ENCODE measurements around the gene USP28. TPM values are rescaled to one million over a fixed set of nuclear protein-coding genes. Genes with fewer than 3 reads are reported as not detected.

The USP28 gene
- total RNA-seq, 1 experiment from 2014 or later: 23.7 TPM

- Histone ChIP-seq H3K27me3 (replicated peaks; ENCODE audit: insufficient read depth, low read depth, low read length, poor library complexity) (no peaks in the 10 kb centered on the region), H3K4me3 (ENCODE audit: low read depth, low read length, poor library complexity, severe bottlenecking) (no peak overlapping the region), H3K9me3 (ENCODE audit: low read depth, low read length, poor library complexity, severe bottlenecking) (no peaks in the 10 kb centered on the region), H3K27ac (ENCODE audit: low read depth, low read length, poor library complexity, severe bottlenecking) (no peak overlapping the region), H3K36me3 (ENCODE audit: insufficient read depth, low read length, poor library complexity, severe bottlenecking) (peaks cover 42% of the 10 kb centered on the region), H3K4me1 (ENCODE audit: insufficient read depth, low read length, poor library complexity, severe bottlenecking) (no peaks in the 10 kb centered on the region)
- TF ChIP-seq, protein P1, sequence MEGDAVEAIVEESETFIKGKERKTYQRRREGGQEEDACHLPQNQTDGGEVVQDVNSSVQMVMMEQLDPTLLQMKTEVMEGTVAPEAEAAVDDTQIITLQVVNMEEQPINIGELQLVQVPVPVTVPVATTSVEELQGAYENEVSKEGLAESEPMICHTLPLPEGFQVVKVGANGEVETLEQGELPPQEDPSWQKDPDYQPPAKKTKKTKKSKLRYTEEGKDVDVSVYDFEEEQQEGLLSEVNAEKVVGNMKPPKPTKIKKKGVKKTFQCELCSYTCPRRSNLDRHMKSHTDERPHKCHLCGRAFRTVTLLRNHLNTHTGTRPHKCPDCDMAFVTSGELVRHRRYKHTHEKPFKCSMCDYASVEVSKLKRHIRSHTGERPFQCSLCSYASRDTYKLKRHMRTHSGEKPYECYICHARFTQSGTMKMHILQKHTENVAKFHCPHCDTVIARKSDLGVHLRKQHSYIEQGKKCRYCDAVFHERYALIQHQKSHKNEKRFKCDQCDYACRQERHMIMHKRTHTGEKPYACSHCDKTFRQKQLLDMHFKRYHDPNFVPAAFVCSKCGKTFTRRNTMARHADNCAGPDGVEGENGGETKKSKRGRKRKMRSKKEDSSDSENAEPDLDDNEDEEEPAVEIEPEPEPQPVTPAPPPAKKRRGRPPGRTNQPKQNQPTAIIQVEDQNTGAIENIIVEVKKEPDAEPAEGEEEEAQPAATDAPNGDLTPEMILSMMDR (conservative IDR thresholded peaks at IDR 0.05; ENCODE audit: low read depth, low read length): no peak
- no peak for TF ChIP-seq EZH2 (IDR thresholded peaks at IDR 0.05; ENCODE audit: borderline replicate concordance, low read depth, low read length, poor library complexity, severe bottlenecking)
- CTCF ChIA-PET: no interaction called here
- no peak for DNase-seq (ENCODE audit: low spot score)
- intact Hi-C loops (cut with micrococcal nuclease; ENCODE audit: unreplicated experiment): no loop called here
- BruUV-seq (replicated peaks): no TSS peak
- POLR2A ChIA-PET (ENCODE audit: low non-redundant PET): no interaction called here
These were observed 115.1 kb downstream of the USP28 start for GRCh38 chr11:113760241-113760640.

- H3K9me3 ChIP-seq (ENCODE audit: low read depth, low read length, poor library complexity, severe bottlenecking): no peaks in the 10 kb centered on the region
- no peak for DNase-seq (ENCODE audit: low spot score)
- H3K4me3 ChIP-seq (ENCODE audit: low read depth, low read length, poor library complexity, severe bottlenecking): no peak overlapping the region
- H3K4me1 ChIP-seq (ENCODE audit: insufficient read depth, low read length, poor library complexity, severe bottlenecking): no peaks in the 10 kb centered on the region
- no peak overlapping the region for H3K27ac ChIP-seq (ENCODE audit: low read depth, low read length, poor library complexity, severe bottlenecking)
- POLR2A ChIA-PET (ENCODE audit: low non-redundant PET): no interaction called here
- BruUV-seq (replicated peaks): no TSS peak
- no peaks in the 10 kb centered on the region for H3K27me3 ChIP-seq (replicated peaks; ENCODE audit: insufficient read depth, low read depth, low read length, poor library complexity)
- CTCF ChIA-PET: no interaction called here
- intact Hi-C loops (cut with micrococcal nuclease; ENCODE audit: unreplicated experiment): no loop called here
- peaks cover 34% of the 10 kb centered on the region for H3K36me3 ChIP-seq (ENCODE audit: insufficient read depth, low read length, poor library complexity, severe bottlenecking)
- TF ChIP-seq EZH2 (IDR thresholded peaks at IDR 0.05; ENCODE audit: borderline replicate concordance, low read depth, low read length, poor library complexity, severe bottlenecking): no peak
- TF ChIP-seq, protein P1 (conservative IDR thresholded peaks at IDR 0.05; ENCODE audit: low read depth, low read length): no peak
These were observed 122.4 kb downstream of the USP28 start for GRCh38 chr11:113752932-113753331.

Other genes starting within 250 kb of the USP28 start
- 1.5 and 2.9 TPM in 2 replicates for gene TMPRSS5, start 169.3 kb downstream of the USP28 start, total RNA-seq (2021)
- gene ZW10, start 101.9 kb downstream of the USP28 start, total RNA-seq (2021): 31.4 TPM in 2 replicates
- not detected in 2 replicates for gene CLDN25, start 95.8 kb downstream of the USP28 start, total RNA-seq (2021)
- not detected in 2 replicates for gene HTR3B, start 29.2 kb upstream of the USP28 start, total RNA-seq (2021)
- gene HTR3A, start 99.5 kb upstream of the USP28 start, total RNA-seq (2021): not detected in 2 replicates
- gene ZBTB16, start 184.1 kb upstream of the USP28 start, total RNA-seq (2021): 12.0 and 14.1 TPM in 2 replicates